Spinal cord (tissue), 10 donors: ENCODE measurements around the gene ARMCX4. TPM values are rescaled to one million over a fixed set of nuclear protein-coding genes. Genes with fewer than 3 reads are reported as not detected.
"Not testable (repeated sequence)": the region's sequence is repeated elsewhere in the genome, so short reads cannot be mapped to it uniquely, and the experiment has no call there.

ENCODE experiments used
- DNase-seq, 6 donors: peaks; one replicate each; pipeline versions ENCODE4 v3.0.0 to v3.0.0-alpha.2; 2013 to 2015; ENCODE audit warnings: low spot score in 6 of 6, low read depth in 4 of 6
- H3K27ac ChIP-seq: one replicate; pipeline ENCODE4 v1.5.1; 2013; ENCODE audit warnings: low read depth, low read length, control low read depth
- H3K27me3 ChIP-seq: one replicate; pipeline ENCODE4 v1.6.1; 2013; ENCODE audit warnings: low read length; ENCODE audit not compliant: control insufficient read depth, insufficient read depth
- H3K36me3 ChIP-seq: one replicate; pipeline ENCODE4 v1.6.1; 2013; ENCODE audit warnings: low read length; ENCODE audit not compliant: control insufficient read depth, insufficient read depth
- H3K4me1 ChIP-seq: one replicate; pipeline ENCODE4 v1.6.1; 2013; ENCODE audit warnings: low read length; ENCODE audit not compliant: control insufficient read depth, insufficient read depth
- H3K4me3 ChIP-seq: one replicate; pipeline ENCODE4 v1.5.1; 2013; ENCODE audit warnings: low read depth, low read length, control low read depth
- H3K9me3 ChIP-seq: one replicate; pipeline ENCODE4 v1.6.1; 2013; ENCODE audit warnings: low read length; ENCODE audit not compliant: control insufficient read depth, insufficient read depth
- WGBS: methylation state at CpG from one replicate; pipeline ENCODE4 v1.1.5; 2013; ENCODE audit warnings: missing lambda C conversion rate; ENCODE audit not compliant: insufficient coverage; 5-methylcytosine and 5-hydroxymethylcytosine counted together
- polyA plus RNA-seq, 2 donors: library from polyadenylated mRNA; unstranded; fragments of 120-200 nt; gene quantifications; one replicate each; pipeline ENCODE4 v1.2.1, GENCODE V29; 2013; ENCODE audit not compliant: insufficient read length in 2 of 2
- total RNA-seq, 2 donors: library from RNA; depleted of rRNA in 1 of 2; stranded (reverse); fragments of 120-200 nt in 1 of 2; fragments of >200 nt in 1 of 2; gene quantifications; one replicate each; pipeline versions ENCODE4 v1.2.3 to v1.2.4, GENCODE V29; 2013 to 2014
- donor health status: healthy.

Gene ARMCX4
- total and polyA plus RNA-seq, 4 donors: 15.9 to 29.8 (median 21.4) TPM

GRCh38 chrX:101482296-101482695, 3.0 kb upstream of the ARMCX4 start:
- WGBS: 100% methylated on average over 1 of the region's 4 CpGs
- DNase-seq: no peak
- no peaks in the 10 kb centered on the region for H3K36me3 ChIP-seq
- no peaks in the 10 kb centered on the region for H3K27me3 ChIP-seq
- no peak overlapping the region for H3K4me3 ChIP-seq
- no peak overlapping the region for H3K27ac ChIP-seq
- no peaks in the 10 kb centered on the region for H3K4me1 ChIP-seq
- no peaks in the 10 kb centered on the region for H3K9me3 ChIP-seq

- no peaks in the 10 kb centered on the region for H3K4me1 ChIP-seq
- H3K4me3 ChIP-seq: no peak overlapping the region
- H3K9me3 ChIP-seq: no peaks in the 10 kb centered on the region
- WGBS: 29% methylated on average over 2 of the region's 3 CpGs
- no peak overlapping the region for H3K27ac ChIP-seq
- H3K27me3 ChIP-seq: no peaks in the 10 kb centered on the region
- DNase-seq: no peak
- H3K36me3 ChIP-seq: no peaks in the 10 kb centered on the region
Observed at GRCh38 chrX:101483705-101484104, 1.6 kb upstream of the ARMCX4 start.

- H3K27me3 ChIP-seq: no peaks in the 10 kb centered on the region
- no peak overlapping the region for H3K27ac ChIP-seq
- no peak for DNase-seq
- H3K4me1 ChIP-seq: no peaks in the 10 kb centered on the region
- no peaks in the 10 kb centered on the region for H3K9me3 ChIP-seq
- H3K4me3 ChIP-seq: no peak overlapping the region
- H3K36me3 ChIP-seq: peaks cover 3% of the 10 kb centered on the region
- no CpG with 5 or more reads among the region's 6 CpGs for WGBS
Observed at GRCh38 chrX:101484135-101484534, 1.1 kb upstream of the ARMCX4 start.

- Histone ChIP-seq H3K27me3 (no peaks in the 10 kb centered on the region), H3K36me3 (peaks cover 19% of the 10 kb centered on the region), H3K4me3 (no peak overlapping the region), H3K27ac (no peak overlapping the region), H3K4me1 (peaks cover 15% of the 10 kb centered on the region), H3K9me3 (no peaks in the 10 kb centered on the region)
- WGBS: 52% methylated on average over 2 of the region's 2 CpGs
- DNase-seq: no peak
Observed at GRCh38 chrX:101488796-101489195, 3.5 kb downstream of the ARMCX4 start.

GRCh38 chrX:101491943-101492342, 6.7 kb downstream of the ARMCX4 start:
- Histone ChIP-seq H3K4me3 (no peak overlapping the region), H3K36me3 (peaks cover 19% of the 10 kb centered on the region), H3K27me3 (no peaks in the 10 kb centered on the region), H3K9me3 (no peaks in the 10 kb centered on the region), H3K27ac (no peak overlapping the region), H3K4me1 (peaks cover 15% of the 10 kb centered on the region)
- 90% methylated on average over 4 of the region's 4 CpGs for WGBS
- no peak for DNase-seq

- Histone ChIP-seq H3K9me3 (no peaks in the 10 kb centered on the region), H3K27me3 (no peaks in the 10 kb centered on the region), H3K36me3 (peaks cover 19% of the 10 kb centered on the region), H3K27ac (no peak overlapping the region), H3K4me1 (peaks cover 15% of the 10 kb centered on the region), H3K4me3 (no peak overlapping the region)
- no peak for DNase-seq
- 94% methylated on average over 1 of the region's 1 CpG for WGBS
Observed at GRCh38 chrX:101493225-101493624, 8.0 kb downstream of the ARMCX4 start.

GRCh38 chrX:101502929-101503328, 17.7 kb downstream of the ARMCX4 start:
- not testable (repeated sequence) for H3K4me1 ChIP-seq, H3K4me3 ChIP-seq, H3K27me3 ChIP-seq, DNase-seq, H3K27ac ChIP-seq, H3K9me3 ChIP-seq, H3K36me3 ChIP-seq
- WGBS: no CpG with 5 or more reads among the region's 1 CpG

GRCh38 chrX:101507372-101507771, 22.1 kb downstream of the ARMCX4 start:
- DNase-seq: no peak
- peaks cover 5% of the 10 kb centered on the region for H3K36me3 ChIP-seq

GRCh38 chrX:101507986-101508385, 22.7 kb downstream of the ARMCX4 start:
- Histone ChIP-seq H3K9me3 (no peaks in the 10 kb centered on the region), H3K4me3 (no peak overlapping the region), H3K27ac (no peak overlapping the region), H3K4me1 (no peaks in the 10 kb centered on the region), H3K27me3 (no peaks in the 10 kb centered on the region), H3K36me3 (peaks cover 5% of the 10 kb centered on the region)
- no peak for DNase-seq
- no CpG with 5 or more reads among the region's 4 CpGs for WGBS

More at GRCh38 chrX:101507372-101507771, 22.1 kb downstream of the ARMCX4 start:
- Histone ChIP-seq H3K9me3 (no peaks in the 10 kb centered on the region), H3K4me1 (no peaks in the 10 kb centered on the region), H3K27me3 (no peaks in the 10 kb centered on the region), H3K27ac (no peak overlapping the region), H3K4me3 (no peak overlapping the region)

GRCh38 chrX:101530944-101531343, 45.7 kb downstream of the ARMCX4 start:
- Histone ChIP-seq H3K4me1 (no peaks in the 10 kb centered on the region), H3K9me3 (no peaks in the 10 kb centered on the region), H3K27me3 (no peaks in the 10 kb centered on the region), H3K27ac (no peak overlapping the region), H3K36me3 (no peaks in the 10 kb centered on the region), H3K4me3 (no peak overlapping the region)
- WGBS: no CpG with 5 or more reads among the region's 2 CpGs
- no peak for DNase-seq
